Measurements from ENCODE around the gene ANKRD33B. TPM values are rescaled to one million over a fixed set of nuclear protein-coding genes. Genes with fewer than 3 reads are reported as not detected.
A peak's percentile ranks its signal among the peaks of the same experiment; 100 is the strongest.

ANKRD33B gene
- total RNA-seq, 6 donors from 2014 or later: 3.1 to 10.5 (median 7.9) TPM

DNA sequence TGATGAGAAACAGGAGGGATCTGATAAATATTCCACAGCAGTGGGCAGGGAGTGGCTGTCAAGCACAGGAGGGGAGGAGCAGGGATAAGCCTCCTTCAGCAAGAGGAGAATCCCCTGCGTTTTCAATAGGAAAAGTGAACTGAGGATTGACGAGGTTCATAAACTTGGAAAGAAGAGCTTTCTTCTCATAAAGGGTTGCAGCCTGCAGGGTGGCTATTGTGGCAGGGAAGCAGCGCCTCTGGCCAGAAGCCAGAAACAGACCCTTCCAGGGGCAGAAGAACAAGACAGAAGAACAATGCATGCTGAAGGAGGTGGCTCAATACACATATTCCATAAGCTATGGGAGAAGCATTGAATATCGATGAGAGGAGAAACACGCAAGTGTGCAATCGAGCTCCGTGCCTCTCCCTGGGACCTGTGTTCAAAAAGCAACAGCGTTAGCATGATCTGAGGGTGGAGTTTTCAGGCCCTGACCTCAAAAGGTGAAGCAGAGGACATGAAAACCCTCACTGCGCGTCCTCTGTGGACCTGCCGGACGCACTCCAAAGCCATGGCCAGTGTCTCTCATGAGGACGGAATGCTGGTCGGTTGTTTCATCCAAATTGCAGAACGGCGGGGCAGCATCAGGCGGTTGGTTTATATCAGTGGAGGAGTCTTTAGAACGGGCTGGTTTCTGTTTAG is 67.6 kb downstream of the ANKRD33B start:
- H3K36me3 ChIP-seq: no peaks in the 10 kb centered on the region
- WGBS, 2 donors: 81 to 84% methylated on average over 18 of the region's 18 CpGs
- peak overlapping the region in 2 of 4 donors; percentile 13 to 25 for H3K4me3 ChIP-seq
- no peak overlapping the region for H3K27ac ChIP-seq
- TF ChIP-seq POLR2AphosphoS5 (IDR thresholded peaks at IDR 0.05) (no peak), EP300 (IDR thresholded peaks at IDR 0.05) (no peak), POLR2A (IDR thresholded peaks at IDR 0.05) (no peak)
- DNase-seq (no peak), ATAC-seq (ENCODE audit: low FRiP score in 2 of 2) (no peak)
- H3K9me3 ChIP-seq: no peaks in the 10 kb centered on the region
- no peaks in the 10 kb centered on the region for H3K27me3 ChIP-seq
- H3K4me1 ChIP-seq: peaks cover 13 to 29% (median 23%) of the 10 kb centered on the region in 4 donors

DNA sequence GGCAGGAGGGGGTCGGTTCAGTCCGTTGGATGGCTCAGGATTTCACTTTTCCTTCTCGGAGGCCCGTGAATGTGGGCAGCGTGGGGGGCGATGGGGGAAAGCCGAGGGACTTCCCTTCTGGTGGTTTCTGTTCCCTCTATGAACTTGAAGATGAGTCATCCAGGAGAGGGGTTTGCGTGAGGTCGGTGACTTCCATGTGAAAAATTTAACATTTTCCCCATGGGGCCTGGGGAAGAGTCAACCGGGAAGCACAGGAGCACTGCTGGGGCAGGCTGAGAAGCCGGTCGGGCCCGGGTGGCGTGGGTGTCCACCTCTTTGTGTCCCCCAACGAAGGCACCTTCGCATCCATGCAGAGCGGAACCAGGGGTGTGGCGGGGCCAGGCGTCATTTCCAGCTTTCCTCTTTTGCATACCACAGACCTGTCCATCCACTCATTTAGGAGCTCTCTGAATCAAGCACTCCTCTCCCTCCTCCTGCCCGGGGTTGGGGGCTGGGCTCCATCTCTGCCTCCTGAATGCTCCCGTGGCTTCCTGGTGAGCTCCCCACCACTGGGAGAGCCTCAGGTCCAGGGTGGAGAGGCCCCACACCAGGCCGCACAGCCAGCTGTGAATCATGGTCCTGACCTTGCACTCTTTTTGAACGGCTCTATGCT is 68.4 kb downstream of the ANKRD33B start:
- Histone ChIP-seq H3K4me1 (peaks cover 7 to 24% (median 18%) of the 10 kb centered on the region in 4 donors), H3K36me3 (no peaks in the 10 kb centered on the region), H3K27me3 (no peaks in the 10 kb centered on the region), H3K27ac (peak overlapping the region in 2 of 4 donors; percentile 54), H3K9me3 (no peaks in the 10 kb centered on the region), H3K4me3 (peak overlapping the region in 2 of 4 donors; percentile 13 to 25)
- WGBS, 2 donors: 61 to 79% methylated on average over 23 of the region's 23 CpGs
- TF ChIP-seq EP300 (IDR thresholded peaks at IDR 0.05) (no peak), POLR2AphosphoS5 (IDR thresholded peaks at IDR 0.05) (no peak), POLR2A (IDR thresholded peaks at IDR 0.05) (no peak)
- TF ChIP-seq, protein P1, sequence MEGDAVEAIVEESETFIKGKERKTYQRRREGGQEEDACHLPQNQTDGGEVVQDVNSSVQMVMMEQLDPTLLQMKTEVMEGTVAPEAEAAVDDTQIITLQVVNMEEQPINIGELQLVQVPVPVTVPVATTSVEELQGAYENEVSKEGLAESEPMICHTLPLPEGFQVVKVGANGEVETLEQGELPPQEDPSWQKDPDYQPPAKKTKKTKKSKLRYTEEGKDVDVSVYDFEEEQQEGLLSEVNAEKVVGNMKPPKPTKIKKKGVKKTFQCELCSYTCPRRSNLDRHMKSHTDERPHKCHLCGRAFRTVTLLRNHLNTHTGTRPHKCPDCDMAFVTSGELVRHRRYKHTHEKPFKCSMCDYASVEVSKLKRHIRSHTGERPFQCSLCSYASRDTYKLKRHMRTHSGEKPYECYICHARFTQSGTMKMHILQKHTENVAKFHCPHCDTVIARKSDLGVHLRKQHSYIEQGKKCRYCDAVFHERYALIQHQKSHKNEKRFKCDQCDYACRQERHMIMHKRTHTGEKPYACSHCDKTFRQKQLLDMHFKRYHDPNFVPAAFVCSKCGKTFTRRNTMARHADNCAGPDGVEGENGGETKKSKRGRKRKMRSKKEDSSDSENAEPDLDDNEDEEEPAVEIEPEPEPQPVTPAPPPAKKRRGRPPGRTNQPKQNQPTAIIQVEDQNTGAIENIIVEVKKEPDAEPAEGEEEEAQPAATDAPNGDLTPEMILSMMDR (IDR thresholded peaks at IDR 0.05): no peak
- DNase-seq: peak in 1 of 2 donors; percentile 46
- ATAC-seq (ENCODE audit: low FRiP score in 2 of 2): peak in 1 of 2 donors; percentile 20

DNA sequence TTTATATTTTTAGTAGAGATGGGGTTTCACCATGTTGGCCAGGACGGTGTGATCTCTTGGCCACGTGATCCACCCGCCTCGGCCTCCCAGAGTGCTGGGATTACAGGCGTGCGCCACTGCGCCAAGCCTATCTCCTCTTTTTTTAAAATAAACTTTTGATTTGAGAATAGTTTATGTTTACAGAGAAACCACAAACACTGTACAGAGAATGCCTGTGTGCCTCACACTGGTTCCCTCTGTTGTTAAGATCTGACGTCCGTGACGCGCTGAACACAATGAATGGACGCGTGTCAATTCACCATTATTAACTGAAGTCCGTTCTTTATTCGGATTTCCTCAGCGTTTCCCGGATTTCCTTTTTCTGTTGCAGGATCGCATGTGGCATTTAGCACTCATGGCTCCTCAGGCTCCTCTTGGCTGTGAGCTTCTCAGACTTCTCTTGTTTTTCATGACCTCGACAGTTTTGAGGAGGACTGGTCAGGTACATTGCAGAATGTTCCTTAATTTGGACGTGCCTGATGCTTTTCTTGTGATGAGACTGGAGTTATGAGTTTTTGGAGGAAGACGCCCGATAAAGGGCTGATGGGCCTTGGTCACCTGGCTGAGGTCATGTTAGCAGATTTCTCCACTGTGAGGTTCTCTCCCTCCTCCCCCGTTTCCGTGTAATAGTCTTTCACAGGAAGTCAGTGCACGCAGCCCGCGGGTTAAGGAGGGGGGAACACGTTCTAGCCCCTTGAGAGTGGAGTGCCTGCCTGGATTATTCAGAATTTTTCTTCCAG is 69.6 kb downstream of the ANKRD33B start:
- Histone ChIP-seq H3K36me3 (no peaks in the 10 kb centered on the region), H3K9me3 (no peaks in the 10 kb centered on the region), H3K27ac (peak overlapping the region in 2 of 4 donors; percentile 2 to 54), H3K4me3 (no peak overlapping the region), H3K27me3 (no peaks in the 10 kb centered on the region), H3K4me1 (peaks cover 5 to 18% (median 11%) of the 10 kb centered on the region in 4 donors)
- 58 to 59% methylated on average over 28 of the region's 28 CpGs for WGBS, 2 donors
- TF ChIP-seq POLR2AphosphoS5 (IDR thresholded peaks at IDR 0.05): peak in 1 of 2 donors; percentile 46
- TF ChIP-seq, protein P1 (IDR thresholded peaks at IDR 0.05): no peak
- ATAC-seq (ENCODE audit: low FRiP score in 2 of 2) (no peak), DNase-seq (no peak)

DNA sequence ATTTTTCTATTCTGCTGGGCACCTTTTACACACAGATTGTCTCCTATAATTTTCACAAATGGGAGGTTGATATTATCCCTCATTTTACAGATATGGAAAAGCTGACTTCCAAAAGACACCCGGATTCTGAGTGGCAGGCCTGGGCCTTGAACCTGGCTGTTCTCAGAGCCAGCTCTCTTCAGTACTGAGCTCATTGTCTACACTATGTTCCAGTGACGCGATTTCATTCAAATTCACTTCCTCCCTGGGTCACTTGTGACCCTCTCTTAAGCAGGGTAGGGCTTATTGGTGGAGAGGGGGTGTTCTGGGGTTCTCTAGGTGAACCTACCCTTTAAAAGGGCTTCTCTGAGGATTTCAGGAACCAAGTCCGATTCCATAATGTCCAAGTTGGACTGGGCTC is 70.2 kb downstream of the ANKRD33B start:
- TF ChIP-seq, protein P1 (IDR thresholded peaks at IDR 0.05): no peak
- no peak for TF ChIP-seq POLR2AphosphoS5 (IDR thresholded peaks at IDR 0.05)
- TF ChIP-seq EP300 (IDR thresholded peaks at IDR 0.05): no peak
- TF ChIP-seq POLR2A (IDR thresholded peaks at IDR 0.05): no peak

DNA sequence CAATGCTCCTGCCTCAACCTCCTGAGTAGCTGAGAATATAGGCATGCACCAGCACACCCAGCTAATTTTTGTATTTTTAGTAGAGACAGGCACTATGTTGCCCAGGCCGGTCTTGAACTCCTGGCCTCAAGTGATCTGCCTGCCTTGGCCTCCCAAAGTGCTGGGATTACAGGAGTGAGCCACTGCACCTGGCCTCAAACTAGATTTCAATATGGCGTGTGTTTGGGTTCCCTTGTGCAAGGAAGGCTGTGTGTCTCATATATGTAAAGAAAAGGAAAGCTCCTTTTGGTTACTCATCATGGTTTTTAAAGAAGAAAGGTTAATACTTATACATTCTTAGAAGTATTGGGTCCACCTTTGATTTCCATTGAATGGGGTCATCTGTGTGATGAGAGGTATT is 70.7 kb downstream of the ANKRD33B start:
- 89 to 95% methylated on average over 2 of the region's 2 CpGs for WGBS, 2 donors
- Histone ChIP-seq H3K9me3 (no peaks in the 10 kb centered on the region), H3K27me3 (no peaks in the 10 kb centered on the region), H3K36me3 (no peaks in the 10 kb centered on the region), H3K4me3 (no peak overlapping the region), H3K4me1 (peaks cover 5 to 18% (median 11%) of the 10 kb centered on the region in 4 donors), H3K27ac (no peak overlapping the region)
- TF ChIP-seq, protein P1 (IDR thresholded peaks at IDR 0.05): no peak
- TF ChIP-seq POLR2A (IDR thresholded peaks at IDR 0.05) (no peak), EP300 (IDR thresholded peaks at IDR 0.05) (no peak), POLR2AphosphoS5 (IDR thresholded peaks at IDR 0.05) (no peak)
- ATAC-seq (ENCODE audit: low FRiP score in 2 of 2) (no peak), DNase-seq (no peak)

More for the DNA sequence above, 70.2 kb downstream of the ANKRD33B start:
- Histone ChIP-seq H3K9me3 (no peaks in the 10 kb centered on the region), H3K27me3 (no peaks in the 10 kb centered on the region), H3K4me3 (no peak overlapping the region), H3K36me3 (no peaks in the 10 kb centered on the region), H3K27ac (peak overlapping the region in 1 of 4 donors; percentile 2), H3K4me1 (peaks cover 5 to 18% (median 11%) of the 10 kb centered on the region in 4 donors)
- ATAC-seq (ENCODE audit: low FRiP score in 2 of 2) (no peak), DNase-seq (no peak)
- 63 to 68% methylated on average over 4 of the region's 4 CpGs for WGBS, 2 donors

Measured in upper lobe of left lung (tissue), 6 donors.